ENCODE data around the gene MALSU1. TPM values are rescaled to one million over a fixed set of nuclear protein-coding genes. Genes with fewer than 3 reads are reported as not detected.
A peak's percentile ranks its signal among the peaks of the same experiment; 100 is the strongest.

Gene MALSU1
- total RNA-seq = 10 to 100 TPM; 32.7 to 48.3 (median 44.8) TPM
- 10 to 100 TPM; 73.5 to 83.5 TPM for polyA plus RNA-seq
- 11.4 reads per million, percentile 38 among the genes with 10 or more reads in this experiment for total RNA-seq

GRCh38 chr7:23298885-23299769, at the start of gene MALSU1:
MALSU1 (plus strand) TSS chr7:23299339; CDS start chr7:23299353, 14 bp downstream.
- CTCF ChIA-PET = interaction anchor here (0.6 to 1.1 kb wide), 2 partner anchors 22 to 238 kb away, joined by 3 to 4 read pairs; no protein-coding TSS in a partner anchor
- Mint-ChIP-seq H3K27ac (peak within 1 kb of the TSS; percentile 96 to 100 (median 98)), H3K36me3 (peaks cover 4 to 28% (median 14%) of the 10 kb centered on the region in 5 donors), H3K9me3 (peaks cover 0 to 8% (median 0%) of the 10 kb centered on the region in 11 donors), H3K4me1 (peaks cover 34 to 55% (median 48%) of the 10 kb centered on the region in 7 donors), H3K27me3 (peaks cover 0 to 10% (median 0%) of the 10 kb centered on the region in 5 donors), H3K4me3 (peak within 1 kb of the TSS; percentile 90 to 97 (median 94))
- ATAC-seq (peak; percentile 100), DNase-seq (peak; percentile 90 to 96 (median 94))
- Histone ChIP-seq H3K27me3 (ENCODE audit: control insufficient read depth in 2 of 2, insufficient read depth in 2 of 2, low read length in 2 of 2) (no peaks in the 10 kb centered on the region), H3K36me3 (ENCODE audit: control insufficient read depth in 2 of 3, insufficient read depth in 3 of 3, low read length in 3 of 3) (peaks cover 0 to 19% (median 0%) of the 10 kb centered on the region in 3 experiments), H3K9me3 (ENCODE audit: control insufficient read depth in 2 of 3, low read length in 3 of 3) (no peaks in the 10 kb centered on the region), H3K4me1 (ENCODE audit: control insufficient read depth in 2 of 2, insufficient read depth in 2 of 2, low read length in 2 of 2) (peaks cover 14 to 23% of the 10 kb centered on the region in 2 donors), H3K4me3 (ENCODE audit: low read length) (peak within 1 kb of the TSS; percentile 96), H3K27ac (ENCODE audit: low read depth, low read length) (peak within 1 kb of the TSS; percentile 92)
- POLR2A ChIA-PET = interaction anchor here (0.6 to 2.6 kb wide), 17 partner anchors 9 to 246 kb away, joined by 3 to 21 read pairs (median 5); partner anchors contain the start of gene KLHL7
- intact Hi-C loops (cut with micrococcal nuclease) = loop anchor here (1.0 to 10.0 kb wide), 23 partner anchors 10 to 1883 kb away; partner anchors contain the start of genes KLHL7 (in 2 of the 2), TOMM7 (in 2 of the 2), CCDC126 (in 1 of the 2) and CYCS (in 1 of the 2)

GRCh38 chr7:23249486-23249885, 49.7 kb upstream of the MALSU1 start:
- Mint-ChIP-seq H3K4me3 (no peak overlapping the region), H3K9me3 (peaks cover 0 to 19% (median 7%) of the 10 kb centered on the region in 11 donors), H3K27me3 (peaks cover 65 to 84% (median 73%) of the 10 kb centered on the region in 5 donors), H3K4me1 (peaks cover 0 to 6% (median 3%) of the 10 kb centered on the region in 7 donors), H3K27ac (no peak overlapping the region), H3K36me3 (peaks cover 0 to 8% (median 0%) of the 10 kb centered on the region in 5 donors)
- DNase-seq (no peak), ATAC-seq (no peak)
- Histone ChIP-seq H3K36me3 (ENCODE audit: control insufficient read depth in 2 of 3, insufficient read depth in 3 of 3, low read length in 3 of 3) (no peaks in the 10 kb centered on the region), H3K4me1 (ENCODE audit: control insufficient read depth in 2 of 2, insufficient read depth in 2 of 2, low read length in 2 of 2) (no peaks in the 10 kb centered on the region), H3K4me3 (ENCODE audit: low read length) (no peak overlapping the region), H3K27ac (ENCODE audit: low read depth, low read length) (no peak overlapping the region), H3K9me3 (ENCODE audit: control insufficient read depth in 2 of 3, low read length in 3 of 3) (no peaks in the 10 kb centered on the region), H3K27me3 (ENCODE audit: control insufficient read depth in 2 of 2, insufficient read depth in 2 of 2, low read length in 2 of 2) (peaks cover 0 to 5% of the 10 kb centered on the region in 2 donors)
- ChIA-PET POLR2A (no interaction called here), CTCF (no interaction called here)
- intact Hi-C loops (cut with micrococcal nuclease) = no loop called here

- H3K9me3 ChIP-seq (ENCODE audit: control insufficient read depth in 2 of 3, low read length in 3 of 3) = no peaks in the 10 kb centered on the region
- H3K4me3 ChIP-seq (ENCODE audit: low read length) = no peak overlapping the region
- H3K4me1 ChIP-seq (ENCODE audit: control insufficient read depth in 2 of 2, insufficient read depth in 2 of 2, low read length in 2 of 2) = no peaks in the 10 kb centered on the region
- no peak overlapping the region for H3K27ac ChIP-seq (ENCODE audit: low read depth, low read length)
- peaks cover 0 to 19% (median 7%) of the 10 kb centered on the region in 11 donors for H3K9me3 Mint-ChIP-seq
- peaks cover 0 to 8% (median 0%) of the 10 kb centered on the region in 5 donors for H3K36me3 Mint-ChIP-seq
- H3K27ac Mint-ChIP-seq = no peak overlapping the region
- intact Hi-C loops (cut with micrococcal nuclease) = loop anchor here in 1 of 2 donors (10.0 kb wide), 1 partner anchor 169 kb away; no protein-coding TSS in a partner anchor
- no peaks in the 10 kb centered on the region for H3K36me3 ChIP-seq (ENCODE audit: control insufficient read depth in 2 of 3, insufficient read depth in 3 of 3, low read length in 3 of 3)
- no peak for DNase-seq
- no peak overlapping the region for H3K4me3 Mint-ChIP-seq
- H3K4me1 Mint-ChIP-seq = no peaks in the 10 kb centered on the region
- ATAC-seq = no peak
- ChIA-PET CTCF (no interaction called here), POLR2A (no interaction called here)
- H3K27me3 ChIP-seq (ENCODE audit: control insufficient read depth in 2 of 2, insufficient read depth in 2 of 2, low read length in 2 of 2) = peaks cover 0 to 5% of the 10 kb centered on the region in 2 donors
- H3K27me3 Mint-ChIP-seq = peaks cover 40 to 63% (median 51%) of the 10 kb centered on the region in 5 donors
Observed at GRCh38 chr7:23254051-23254681, 45.0 kb upstream of the MALSU1 start.

- H3K9me3 ChIP-seq (ENCODE audit: control insufficient read depth in 2 of 3, low read length in 3 of 3) = no peaks in the 10 kb centered on the region
Observed at GRCh38 chr7:23256731-23257130, 42.4 kb upstream of the MALSU1 start.

GRCh38 chr7:23260371-23260770, 38.8 kb upstream of the MALSU1 start:
- Mint-ChIP-seq H3K36me3 (no peaks in the 10 kb centered on the region), H3K9me3 (no peaks in the 10 kb centered on the region), H3K4me1 (no peaks in the 10 kb centered on the region), H3K27ac (no peak overlapping the region), H3K4me3 (no peak overlapping the region), H3K27me3 (peaks cover 0 to 25% (median 12%) of the 10 kb centered on the region in 5 donors)
- no peak overlapping the region for H3K4me3 ChIP-seq (ENCODE audit: low read length)
- H3K27ac ChIP-seq (ENCODE audit: low read depth, low read length) = no peak overlapping the region
- no peaks in the 10 kb centered on the region for H3K36me3 ChIP-seq (ENCODE audit: control insufficient read depth in 2 of 3, insufficient read depth in 3 of 3, low read length in 3 of 3)
- CTCF ChIA-PET = interaction anchor here (0.5 to 7.3 kb wide), 2 partner anchors 12 to 174 kb away, joined by 10 to 48 read pairs; no protein-coding TSS in a partner anchor
- POLR2A ChIA-PET = no interaction called here
- intact Hi-C loops (cut with micrococcal nuclease) = loop anchor here in 1 of 2 donors (1.0 kb wide), 1 partner anchor 76 kb away; no protein-coding TSS in a partner anchor
- no peak for DNase-seq
- no peaks in the 10 kb centered on the region for H3K27me3 ChIP-seq (ENCODE audit: control insufficient read depth in 2 of 2, insufficient read depth in 2 of 2, low read length in 2 of 2)
- peaks cover 0 to 3% of the 10 kb centered on the region in 2 donors for H3K4me1 ChIP-seq (ENCODE audit: control insufficient read depth in 2 of 2, insufficient read depth in 2 of 2, low read length in 2 of 2)
- no peak for ATAC-seq
- no peaks in the 10 kb centered on the region for H3K9me3 ChIP-seq (ENCODE audit: control insufficient read depth in 2 of 3, low read length in 3 of 3)

More at GRCh38 chr7:23256731-23257130, 42.4 kb upstream of the MALSU1 start:
- Mint-ChIP-seq H3K27ac (no peak overlapping the region), H3K4me3 (no peak overlapping the region), H3K36me3 (peaks cover 0 to 4% (median 0%) of the 10 kb centered on the region in 5 donors), H3K27me3 (peaks cover 15 to 44% (median 29%) of the 10 kb centered on the region in 5 donors), H3K9me3 (peaks cover 0 to 8% (median 3%) of the 10 kb centered on the region in 11 donors), H3K4me1 (no peaks in the 10 kb centered on the region)
- intact Hi-C loops (cut with micrococcal nuclease) = loop anchor here in 1 of 2 donors (10.0 kb wide), 1 partner anchor 172 kb away; no protein-coding TSS in a partner anchor
- CTCF ChIA-PET = no interaction called here
- no peak for DNase-seq
- POLR2A ChIA-PET = no interaction called here
- H3K27ac ChIP-seq (ENCODE audit: low read depth, low read length) = no peak overlapping the region
- H3K36me3 ChIP-seq (ENCODE audit: control insufficient read depth in 2 of 3, insufficient read depth in 3 of 3, low read length in 3 of 3) = no peaks in the 10 kb centered on the region
- H3K27me3 ChIP-seq (ENCODE audit: control insufficient read depth in 2 of 2, insufficient read depth in 2 of 2, low read length in 2 of 2) = no peaks in the 10 kb centered on the region
- no peak for ATAC-seq
- no peaks in the 10 kb centered on the region for H3K4me1 ChIP-seq (ENCODE audit: control insufficient read depth in 2 of 2, insufficient read depth in 2 of 2, low read length in 2 of 2)
- H3K4me3 ChIP-seq (ENCODE audit: low read length) = no peak overlapping the region

- no peak overlapping the region for H3K4me3 Mint-ChIP-seq
Observed at GRCh38 chr7:23261843-23262452, 37.2 kb upstream of the MALSU1 start.

More at GRCh38 chr7:23261843-23262452, 37.2 kb upstream of the MALSU1 start:
- Mint-ChIP-seq H3K9me3 (no peaks in the 10 kb centered on the region), H3K36me3 (no peaks in the 10 kb centered on the region), H3K27me3 (peaks cover 0 to 20% (median 0%) of the 10 kb centered on the region in 5 donors), H3K27ac (no peak overlapping the region), H3K4me1 (no peaks in the 10 kb centered on the region)
- H3K27me3 ChIP-seq (ENCODE audit: control insufficient read depth in 2 of 2, insufficient read depth in 2 of 2, low read length in 2 of 2) = no peaks in the 10 kb centered on the region
- no peak overlapping the region for H3K27ac ChIP-seq (ENCODE audit: low read depth, low read length)
- ChIA-PET CTCF (interaction anchor here (0.6 to 7.3 kb wide), 3 partner anchors 10 to 23 kb away, joined by 3 to 48 read pairs (median 4); no protein-coding TSS in a partner anchor), POLR2A (no interaction called here)
- no peak overlapping the region for H3K4me3 ChIP-seq (ENCODE audit: low read length)
- H3K9me3 ChIP-seq (ENCODE audit: control insufficient read depth in 2 of 3, low read length in 3 of 3) = no peaks in the 10 kb centered on the region
- peaks cover 0 to 3% of the 10 kb centered on the region in 2 donors for H3K4me1 ChIP-seq (ENCODE audit: control insufficient read depth in 2 of 2, insufficient read depth in 2 of 2, low read length in 2 of 2)
- peak; percentile 92 for ATAC-seq
- DNase-seq = peak; percentile 18 to 54 (median 43)
- intact Hi-C loops (cut with micrococcal nuclease) = loop anchor here in 1 of 2 donors (1.0 to 2.0 kb wide), 2 partner anchors 176 to 451 kb away; no protein-coding TSS in a partner anchor
- no peaks in the 10 kb centered on the region for H3K36me3 ChIP-seq (ENCODE audit: control insufficient read depth in 2 of 3, insufficient read depth in 3 of 3, low read length in 3 of 3)
